Non-pigmented ciliary epithelial cell (primary cell): Measurements from ENCODE around the gene SF1.

Source experiments
- DNase-seq: peaks from one replicate; pipeline ENCODE4 v3.0.0-alpha.2; 2010; ENCODE audit warnings: low read depth

Gene SF1

GRCh38 chr11:64723117-64723906 is 55.0 kb downstream of the SF1 start, which contains the start of gene NRXN2:
Gene NRXN2, minus strand, starts transcription at chr11:64723197. Its CDS starts 9,498 bp downstream, at chr11:64713699.
- DNase-seq: no peak

GRCh38 chr11:64722141-64723065 is 55.9 kb downstream of the SF1 start:
- DNase-seq: no peak

- no peak for DNase-seq
These were observed 57.0 kb downstream of the SF1 start for GRCh38 chr11:64721359-64721699.

GRCh38 chr11:64720640-64721358 is 57.5 kb downstream of the SF1 start:
- no peak for DNase-seq

- no peak for DNase-seq
These were observed 58.2 kb downstream of the SF1 start for GRCh38 chr11:64720167-64720566.

GRCh38 chr11:64719406-64719805 is 58.9 kb downstream of the SF1 start:
- no peak for DNase-seq

- no peak for DNase-seq
These were observed 59.6 kb downstream of the SF1 start for GRCh38 chr11:64718780-64719124.

GRCh38 chr11:64718084-64718779 is 60.1 kb downstream of the SF1 start:
- no peak for DNase-seq

- DNase-seq: no peak
These were observed 61.1 kb downstream of the SF1 start for GRCh38 chr11:64717268-64717578.

GRCh38 chr11:64716473-64717267 is 61.7 kb downstream of the SF1 start:
- no peak for DNase-seq

- DNase-seq: no peak
These were observed 62.4 kb downstream of the SF1 start for GRCh38 chr11:64715756-64716472.

- no peak for DNase-seq
These were observed 63.2 kb downstream of the SF1 start for GRCh38 chr11:64715110-64715509.

- DNase-seq: no peak
These were observed 63.7 kb downstream of the SF1 start for GRCh38 chr11:64714666-64715065.
